ENCODE results near the gene STAG1. TPM values are rescaled to one million over a fixed set of nuclear protein-coding genes. Genes with fewer than 3 reads are reported as not detected.

Gene STAG1
- total and polyA plus RNA-seq, 9 of the 15 experiments (the other 6 are each of a cell fraction or from before 2014, with no cell fraction given): 2.7 to 17.7 (median 8.8) TPM

GRCh38 chr3:136728473-136728872, 23.7 kb downstream of the STAG1 start:
- WGBS (ENCODE audit: insufficient coverage, low coverage, missing lambda C conversion rate): 91% methylated on average over 1 of the region's 1 CpG
- in situ Hi-C loops (cut with MboI) (no loop called here), intact Hi-C loops (cut with micrococcal nuclease) (no loop called here)
- Histone ChIP-seq H3K9me3 (replicated peaks; ENCODE audit: control insufficient read depth, insufficient read depth, low read depth, low read length) (no peaks in the 10 kb centered on the region), H2AFZ (ENCODE audit: low read depth, low read length) (no peak overlapping the region), H3K9me1 (ENCODE audit: control insufficient read depth, insufficient read depth, low read length) (no peaks in the 10 kb centered on the region), H4K20me1 (replicated peaks; ENCODE audit: control insufficient read depth, insufficient read depth, low read length) (no peaks in the 10 kb centered on the region), H3K27ac (ENCODE audit: extremely low read depth, low read depth, low read length) (no peak overlapping the region), H3K27me3 (ENCODE audit: control insufficient read depth in 2 of 2, insufficient read depth in 2 of 2, low read length in 2 of 2) (no peaks in the 10 kb centered on the region), H3K36me3 (ENCODE audit: control insufficient read depth, insufficient read depth, low read length) (no peaks in the 10 kb centered on the region), H3K4me2 (ENCODE audit: insufficient read depth, low read length) (no peak overlapping the region), H3K4me3 (no peak overlapping the region), H3K79me2 (ENCODE audit: control insufficient read depth, insufficient read depth, low read length) (peaks cover 68% of the 10 kb centered on the region), H3K9ac (ENCODE audit: insufficient read depth in 1 of 2, low read depth in 2 of 2, low read length in 2 of 2) (no peak overlapping the region), H3K4me1 (replicated peaks in 1 of 2; ENCODE audit: control insufficient read depth in 2 of 2, insufficient read depth in 2 of 2, low read length in 2 of 2) (0 out of 5 replicates have a peak, but pooled peaks cover 0 to 3% of the 10 kb centered on the region in 2 experiments)
- DNase-seq (ENCODE audit: extremely low read depth in 1 of 4, low spot score in 3 of 4): no peak
- TF ChIP-seq CBFB (CRISPR knock-in tag; IDR thresholded peaks at IDR 0.05): no peak
- no peak for TF ChIP-seq NELFE (IDR thresholded peaks at IDR 0.05; ENCODE audit: insufficient read depth, insufficient read length)
- TF ChIP-seq PPARD (CRISPR knock-in tag; IDR thresholded peaks at IDR 0.05): no peak
- ATAC-seq: no peak
- no peak for FAIRE-seq
- POLR2A ChIA-PET: no interaction called here
- no TSS peak for BruUV-seq (replicated peaks)
- CTCF ChIA-PET (ENCODE audit: low intra/inter-chr PET ratio): no interaction called here

DNA sequence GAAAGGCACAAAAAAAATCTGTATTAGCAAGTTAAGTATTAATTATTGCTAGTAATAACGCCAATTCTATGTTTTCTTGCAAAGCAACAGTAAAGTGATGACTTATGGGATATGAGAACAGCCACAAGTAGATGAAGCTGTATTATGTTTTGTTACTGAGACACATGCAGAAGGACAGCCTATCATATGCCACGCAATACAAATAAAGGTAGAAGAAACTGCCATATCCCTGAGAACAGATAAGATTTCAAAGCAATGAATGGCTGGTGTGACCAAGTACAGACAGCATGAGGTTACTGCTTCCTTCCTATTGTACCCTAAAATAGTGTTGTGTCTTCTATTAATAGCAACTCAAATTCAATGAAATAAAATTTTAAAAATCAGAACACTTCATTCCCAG, 26.7 kb downstream of the STAG1 start:
- FAIRE-seq (no peak), DNase-seq (ENCODE audit: extremely low read depth in 1 of 4, low spot score in 3 of 4) (no peak), ATAC-seq (no peak)
- in situ Hi-C loops (cut with MboI) (no loop called here), intact Hi-C loops (cut with micrococcal nuclease) (no loop called here)
- Histone ChIP-seq H3K4me1 (replicated peaks in 1 of 2; ENCODE audit: control insufficient read depth in 2 of 2, insufficient read depth in 2 of 2, low read length in 2 of 2) (0 out of 5 replicates have a peak, but pooled peaks cover 0 to 3% of the 10 kb centered on the region in 2 experiments), H3K27ac (ENCODE audit: extremely low read depth, low read depth, low read length) (no peak overlapping the region), H3K79me2 (ENCODE audit: control insufficient read depth, insufficient read depth, low read length) (peaks cover 45% of the 10 kb centered on the region), H2AFZ (ENCODE audit: low read depth, low read length) (no peak overlapping the region), H3K9me1 (ENCODE audit: control insufficient read depth, insufficient read depth, low read length) (no peaks in the 10 kb centered on the region), H3K4me2 (ENCODE audit: insufficient read depth, low read length) (no peak overlapping the region), H3K36me3 (ENCODE audit: control insufficient read depth, insufficient read depth, low read length) (no peaks in the 10 kb centered on the region), H3K4me3 (no peak overlapping the region), H4K20me1 (replicated peaks; ENCODE audit: control insufficient read depth, insufficient read depth, low read length) (no peaks in the 10 kb centered on the region), H3K9me3 (replicated peaks; ENCODE audit: control insufficient read depth, insufficient read depth, low read depth, low read length) (no peaks in the 10 kb centered on the region), H3K27me3 (ENCODE audit: control insufficient read depth in 2 of 2, insufficient read depth in 2 of 2, low read length in 2 of 2) (no peaks in the 10 kb centered on the region), H3K9ac (ENCODE audit: insufficient read depth in 1 of 2, low read depth in 2 of 2, low read length in 2 of 2) (no peak overlapping the region)
- POLR2A ChIA-PET: no interaction called here
- no TSS peak for BruUV-seq (replicated peaks)
- WGBS (ENCODE audit: insufficient coverage, low coverage, missing lambda C conversion rate): 61% methylated on average over 2 of the region's 2 CpGs
- CTCF ChIA-PET (ENCODE audit: low intra/inter-chr PET ratio): interaction anchor here (0.6 kb wide), 1 partner anchor 25 kb away, joined by 4 read pairs; no protein-coding TSS in a partner anchor
- TF ChIP-seq IRF1 (CRISPR knock-in tag; IDR thresholded peaks at IDR 0.05; ENCODE audit: borderline replicate concordance) (no peak), ZKSCAN1 (IDR thresholded peaks at IDR 0.05; ENCODE audit: low read depth, low read length) (no peak), SRSF3 (IDR thresholded peaks at IDR 0.05; ENCODE audit: insufficient read depth, low read length) (no peak)
- TF ChIP-seq, protein P1, sequence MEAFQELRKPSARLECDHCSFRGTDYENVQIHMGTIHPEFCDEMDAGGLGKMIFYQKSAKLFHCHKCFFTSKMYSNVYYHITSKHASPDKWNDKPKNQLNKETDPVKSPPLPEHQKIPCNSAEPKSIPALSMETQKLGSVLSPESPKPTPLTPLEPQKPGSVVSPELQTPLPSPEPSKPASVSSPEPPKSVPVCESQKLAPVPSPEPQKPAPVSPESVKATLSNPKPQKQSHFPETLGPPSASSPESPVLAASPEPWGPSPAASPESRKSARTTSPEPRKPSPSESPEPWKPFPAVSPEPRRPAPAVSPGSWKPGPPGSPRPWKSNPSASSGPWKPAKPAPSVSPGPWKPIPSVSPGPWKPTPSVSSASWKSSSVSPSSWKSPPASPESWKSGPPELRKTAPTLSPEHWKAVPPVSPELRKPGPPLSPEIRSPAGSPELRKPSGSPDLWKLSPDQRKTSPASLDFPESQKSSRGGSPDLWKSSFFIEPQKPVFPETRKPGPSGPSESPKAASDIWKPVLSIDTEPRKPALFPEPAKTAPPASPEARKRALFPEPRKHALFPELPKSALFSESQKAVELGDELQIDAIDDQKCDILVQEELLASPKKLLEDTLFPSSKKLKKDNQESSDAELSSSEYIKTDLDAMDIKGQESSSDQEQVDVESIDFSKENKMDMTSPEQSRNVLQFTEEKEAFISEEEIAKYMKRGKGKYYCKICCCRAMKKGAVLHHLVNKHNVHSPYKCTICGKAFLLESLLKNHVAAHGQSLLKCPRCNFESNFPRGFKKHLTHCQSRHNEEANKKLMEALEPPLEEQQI (IDR thresholded peaks at IDR 0.05): no peak

All from K562 (cell line).